Loucy (cell line): ENCODE data around the gene UCMA.

ENCODE experiments used
- H2AFZ ChIP-seq: fragments of 200-600 bp; sonication (generic); 2 replicates; pipeline ENCODE4 v1.6.0; 2016; ENCODE audit warnings: antibody characterized with exemption, mild to moderate bottlenecking, low read length, moderate library complexity
- H3F3A ChIP-seq: fragments of 200-600 bp; 2 replicates; pipeline ENCODE4 v1.6.0; 2016; ENCODE audit warnings: antibody characterized with exemption, low read depth, mild to moderate bottlenecking
- H3K27me3 ChIP-seq: fragments of 200-600 bp; sonication (generic); 2 replicates; pipeline ENCODE4 v1.6.1; 2014; ENCODE audit warnings: low read length, mild to moderate bottlenecking; ENCODE audit not compliant: insufficient read depth, poor library complexity, severe bottlenecking
- H3K36me3 ChIP-seq: fragments of 200-600 bp; sonication (generic); 2 replicates; pipeline ENCODE4 v1.6.1; 2016; ENCODE audit warnings: low read length; ENCODE audit not compliant: insufficient read depth
- H3K4me1 ChIP-seq: fragments of 200-600 bp; sonication (generic); 2 replicates; pipeline ENCODE4 v1.5.1; 2014; ENCODE audit warnings: low read length, mild to moderate bottlenecking; ENCODE audit not compliant: insufficient read depth, poor library complexity, severe bottlenecking
- H3K4me2 ChIP-seq: fragments of 200-600 bp; sonication (generic); 2 replicates; pipeline ENCODE4 v1.6.0; 2014; ENCODE audit warnings: antibody characterized with exemption, low read length, low read depth, mild to moderate bottlenecking; ENCODE audit not compliant: poor library complexity, severe bottlenecking
- H3K4me3 ChIP-seq: fragments of 200-600 bp; sonication (generic); 2 replicates; pipeline ENCODE4 v1.5.1; 2014; ENCODE audit warnings: low read length, mild to moderate bottlenecking, mixed read lengths; ENCODE audit not compliant: poor library complexity, severe bottlenecking
- H3K79me2 ChIP-seq: fragments of 200-600 bp; sonication (generic); 2 replicates; pipeline ENCODE4 v1.6.1; 2014; ENCODE audit warnings: low read length; ENCODE audit not compliant: insufficient read depth
- H3K9ac ChIP-seq: fragments of 200-600 bp; sonication (generic); 2 replicates; pipeline ENCODE4 v1.6.0; 2014; ENCODE audit warnings: mild to moderate bottlenecking, low read depth, low read length, moderate library complexity; ENCODE audit not compliant: poor library complexity, severe bottlenecking
- H3K9me2 ChIP-seq: fragments of 200-600 bp; sonication (generic); replicated peaks from 2 replicates; pipeline ENCODE4 v1.6.1; 2016; ENCODE audit warnings: low read depth, low read length, mixed read lengths
- H3K9me3 ChIP-seq: fragments of 200-600 bp; sonication (generic); 2 replicates; pipeline ENCODE4 v1.6.1; 2014; ENCODE audit warnings: mild to moderate bottlenecking, antibody characterized with exemption, low read length, low read depth; ENCODE audit not compliant: insufficient read depth
- H4K20me1 ChIP-seq: fragments of 200-600 bp; sonication (generic); 2 replicates; pipeline ENCODE4 v1.6.0; 2014; ENCODE audit warnings: antibody characterized with exemption, low read length, mild to moderate bottlenecking; ENCODE audit not compliant: insufficient read depth, poor library complexity, severe bottlenecking
- CTCF ChIP-seq: fragments of 200-600 bp; sonication (generic); conservative IDR thresholded peaks from 2 replicates; pipeline ENCODE4 v1.5.1; 2014; ENCODE audit warnings: mild to moderate bottlenecking, antibody characterized with exemption, low read length
- EZH2phosphoT487 ChIP-seq: fragments of 200-600 bp; IDR thresholded peaks from 2 replicates; pipeline ENCODE4 v1.6.1; 2018; ENCODE audit warnings: antibody characterized with exemption, mild to moderate bottlenecking, moderate library complexity, borderline replicate concordance

UCMA gene

GRCh38 chr10:13206091-13206490 is 28.1 kb downstream of the UCMA start:
- Histone ChIP-seq H3K36me3 (peaks cover 76% of the 10 kb centered on the region; the same call in 1 of the 2 replicates), H4K20me1 (no peaks in the 10 kb centered on the region), H3K9me3 (no peaks in the 10 kb centered on the region), H3K4me2 (no peak overlapping the region), H3K27me3 (no peaks in the 10 kb centered on the region), H3K9me2 (no peaks in the 10 kb centered on the region), H3K4me1 (no peaks in the 10 kb centered on the region), H3F3A (no peaks in the 10 kb centered on the region), H3K9ac (no peak overlapping the region), H3K79me2 (no peaks in the 10 kb centered on the region), H3K4me3 (no peak overlapping the region), H2AFZ (no peak overlapping the region)
- TF ChIP-seq CTCF = no peak
- TF ChIP-seq EZH2phosphoT487 = no peak

GRCh38 chr10:13201132-13201531 is 33.0 kb downstream of the UCMA start:
- H4K20me1 ChIP-seq = no peaks in the 10 kb centered on the region
- no peak overlapping the region for H2AFZ ChIP-seq
- H3K27me3 ChIP-seq = no peaks in the 10 kb centered on the region
- no peaks in the 10 kb centered on the region for H3K4me1 ChIP-seq
- no peak overlapping the region for H3K9ac ChIP-seq
- TF ChIP-seq CTCF (no peak), EZH2phosphoT487 (no peak)
- no peaks in the 10 kb centered on the region for H3F3A ChIP-seq
- H3K9me2 ChIP-seq = no peaks in the 10 kb centered on the region
- H3K4me2 ChIP-seq = no peak overlapping the region
- no peaks in the 10 kb centered on the region for H3K9me3 ChIP-seq
- H3K79me2 ChIP-seq = no peaks in the 10 kb centered on the region
- peaks cover 92% of the 10 kb centered on the region; the same call in 1 of the 2 replicates for H3K36me3 ChIP-seq
- H3K4me3 ChIP-seq = no peak overlapping the region

DNA sequence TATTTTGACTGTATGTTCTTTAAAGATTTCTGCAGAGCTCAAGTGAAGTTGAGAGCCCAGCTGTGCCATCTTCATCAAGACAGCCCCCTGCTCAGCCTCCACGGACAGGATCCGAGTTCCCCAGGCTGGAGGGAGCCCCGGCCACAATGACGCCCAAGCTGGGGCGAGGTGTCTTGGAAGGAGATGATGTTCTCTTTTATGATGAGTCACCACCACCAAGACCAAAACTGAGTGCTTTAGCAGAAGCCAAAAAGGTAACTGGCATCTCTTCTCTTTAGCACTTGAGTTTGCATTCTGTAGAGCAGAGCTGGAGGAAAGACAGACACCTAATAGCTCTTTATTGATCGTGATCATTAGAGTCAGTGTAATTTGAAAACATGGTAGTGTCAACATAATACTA is 39.2 kb downstream of the UCMA start:
- Histone ChIP-seq H3K9me2 (no peaks in the 10 kb centered on the region), H3K4me1 (no peaks in the 10 kb centered on the region), H2AFZ (no peak overlapping the region), H3K79me2 (no peaks in the 10 kb centered on the region), H3K36me3 (peaks cover 93% of the 10 kb centered on the region; the same call in 1 of the 2 replicates), H3K9ac (no peak overlapping the region), H4K20me1 (no peaks in the 10 kb centered on the region), H3K27me3 (no peaks in the 10 kb centered on the region), H3K4me3 (no peak overlapping the region), H3K4me2 (no peak overlapping the region), H3F3A (no peaks in the 10 kb centered on the region), H3K9me3 (no peaks in the 10 kb centered on the region)
- TF ChIP-seq EZH2phosphoT487 (no peak), CTCF (no peak)
